22Rv1 (cell line): ENCODE results near the gene HDAC5.
"Not testable (repeated sequence)": the region's sequence is repeated elsewhere in the genome, so short reads cannot be mapped to it uniquely, and the experiment has no call there.

Source experiments
- H3K27ac ChIP-seq: fragments of 450-650 bp; 2 replicates; pipeline ENCODE4 v1.5.1; 2017
- ZFX ChIP-seq: fragments of 450-650 bp; IDR thresholded peaks from 2 replicates; pipeline ENCODE4 v1.6.1; 2017; ENCODE audit warnings: antibody characterized with exemption, borderline replicate concordance
- TF ChIP-seq, protein P1 (sequence below): fragments of 450-650 bp; IDR thresholded peaks from 2 replicates; pipeline ENCODE4 v1.5.1; 2017; ENCODE audit warnings: mild to moderate bottlenecking

The HDAC5 gene

DNA sequence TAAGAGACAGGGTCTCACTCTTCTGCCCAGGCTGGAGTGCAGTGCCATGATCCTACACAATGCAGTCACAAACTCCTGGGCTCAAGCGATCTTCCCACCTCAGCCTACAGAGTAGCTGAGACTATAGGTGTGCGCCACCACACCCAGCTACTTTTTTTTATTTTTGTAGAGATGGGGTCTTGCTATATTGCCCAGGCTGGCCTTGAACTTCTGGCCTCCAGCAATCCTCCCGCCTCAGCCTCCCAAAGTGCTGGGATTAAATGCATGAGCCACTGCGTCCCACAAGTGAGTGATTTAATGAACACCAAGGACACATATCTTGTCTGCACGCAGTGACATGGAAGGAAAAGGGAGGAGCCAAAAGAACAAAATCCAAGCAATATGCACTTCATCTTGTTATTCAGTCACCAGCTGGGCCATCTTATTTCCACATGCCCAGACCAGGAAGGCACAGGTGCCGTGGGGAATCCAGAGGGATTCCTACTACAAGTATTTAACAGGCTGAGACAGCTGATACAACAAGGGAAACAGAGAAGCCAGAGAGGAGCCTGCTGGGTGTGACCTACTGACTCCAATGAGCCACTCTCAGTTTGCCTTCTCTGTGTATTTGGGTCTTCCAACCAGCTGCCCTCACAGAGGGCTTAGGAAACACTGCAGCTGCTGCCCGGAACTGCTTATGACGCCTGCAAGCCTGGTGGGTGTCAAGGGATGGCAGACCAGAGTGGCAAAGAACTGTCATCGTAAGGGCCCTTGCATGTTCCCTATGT, 74.0 kb downstream of the HDAC5 start:
- H3K27ac ChIP-seq, result no peak overlapping the region
- TF ChIP-seq ZFX, result no peak
- TF ChIP-seq, protein P1, sequence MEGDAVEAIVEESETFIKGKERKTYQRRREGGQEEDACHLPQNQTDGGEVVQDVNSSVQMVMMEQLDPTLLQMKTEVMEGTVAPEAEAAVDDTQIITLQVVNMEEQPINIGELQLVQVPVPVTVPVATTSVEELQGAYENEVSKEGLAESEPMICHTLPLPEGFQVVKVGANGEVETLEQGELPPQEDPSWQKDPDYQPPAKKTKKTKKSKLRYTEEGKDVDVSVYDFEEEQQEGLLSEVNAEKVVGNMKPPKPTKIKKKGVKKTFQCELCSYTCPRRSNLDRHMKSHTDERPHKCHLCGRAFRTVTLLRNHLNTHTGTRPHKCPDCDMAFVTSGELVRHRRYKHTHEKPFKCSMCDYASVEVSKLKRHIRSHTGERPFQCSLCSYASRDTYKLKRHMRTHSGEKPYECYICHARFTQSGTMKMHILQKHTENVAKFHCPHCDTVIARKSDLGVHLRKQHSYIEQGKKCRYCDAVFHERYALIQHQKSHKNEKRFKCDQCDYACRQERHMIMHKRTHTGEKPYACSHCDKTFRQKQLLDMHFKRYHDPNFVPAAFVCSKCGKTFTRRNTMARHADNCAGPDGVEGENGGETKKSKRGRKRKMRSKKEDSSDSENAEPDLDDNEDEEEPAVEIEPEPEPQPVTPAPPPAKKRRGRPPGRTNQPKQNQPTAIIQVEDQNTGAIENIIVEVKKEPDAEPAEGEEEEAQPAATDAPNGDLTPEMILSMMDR, result no peak

DNA sequence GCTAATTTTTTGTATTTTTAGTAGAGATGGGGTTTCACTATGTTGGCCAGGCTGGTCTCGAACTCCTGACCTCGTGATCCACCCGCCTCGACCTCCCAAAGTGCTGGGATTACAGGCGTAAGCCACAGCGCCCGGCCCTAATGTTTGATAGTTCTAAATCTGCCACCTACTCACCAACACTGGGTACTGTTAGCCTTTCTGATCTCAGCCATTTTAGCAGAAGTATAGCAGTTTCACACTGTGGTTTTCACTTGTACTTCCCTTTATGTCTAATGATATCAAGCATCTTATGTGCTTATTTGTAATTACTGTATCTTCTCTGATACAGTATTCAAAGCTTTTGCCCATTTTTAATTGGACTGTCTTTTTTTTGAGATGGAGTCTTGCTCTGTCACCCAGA, 76.5 kb downstream of the HDAC5 start:
- H3K27ac ChIP-seq, result not testable (repeated sequence)

DNA sequence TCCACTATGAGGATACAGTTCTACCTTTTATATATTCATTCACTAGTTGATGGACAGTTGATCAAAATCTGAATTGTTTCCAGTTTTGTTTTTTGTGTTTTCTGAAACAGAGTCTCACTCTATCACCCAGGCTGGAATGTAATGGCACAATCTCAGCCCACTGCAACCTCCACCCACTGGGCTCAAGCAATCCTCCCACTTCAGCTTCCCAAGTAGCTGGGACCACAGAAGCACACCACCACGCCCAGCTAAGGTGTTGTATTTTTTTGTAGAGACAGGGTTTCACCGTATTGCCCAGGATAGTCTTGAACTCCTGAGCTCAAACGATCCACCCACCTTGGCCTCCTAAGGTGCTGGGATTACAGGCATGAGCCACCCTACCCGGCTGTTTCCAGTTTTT, 78.0 kb downstream of the HDAC5 start:
- H3K27ac ChIP-seq, result no peak overlapping the region
- no peak for TF ChIP-seq ZFX
- TF ChIP-seq, protein P1, result no peak

GRCh38 chr17:44044071-44044470, 79.4 kb downstream of the HDAC5 start:
- H3K27ac ChIP-seq, result no peak overlapping the region
- TF ChIP-seq ZFX, result no peak
- TF ChIP-seq, protein P1, result no peak

- no peak overlapping the region for H3K27ac ChIP-seq
- TF ChIP-seq, protein P1, result no peak
- TF ChIP-seq ZFX, result no peak
These were observed 80.2 kb downstream of the HDAC5 start for GRCh38 chr17:44043272-44043696.

DNA sequence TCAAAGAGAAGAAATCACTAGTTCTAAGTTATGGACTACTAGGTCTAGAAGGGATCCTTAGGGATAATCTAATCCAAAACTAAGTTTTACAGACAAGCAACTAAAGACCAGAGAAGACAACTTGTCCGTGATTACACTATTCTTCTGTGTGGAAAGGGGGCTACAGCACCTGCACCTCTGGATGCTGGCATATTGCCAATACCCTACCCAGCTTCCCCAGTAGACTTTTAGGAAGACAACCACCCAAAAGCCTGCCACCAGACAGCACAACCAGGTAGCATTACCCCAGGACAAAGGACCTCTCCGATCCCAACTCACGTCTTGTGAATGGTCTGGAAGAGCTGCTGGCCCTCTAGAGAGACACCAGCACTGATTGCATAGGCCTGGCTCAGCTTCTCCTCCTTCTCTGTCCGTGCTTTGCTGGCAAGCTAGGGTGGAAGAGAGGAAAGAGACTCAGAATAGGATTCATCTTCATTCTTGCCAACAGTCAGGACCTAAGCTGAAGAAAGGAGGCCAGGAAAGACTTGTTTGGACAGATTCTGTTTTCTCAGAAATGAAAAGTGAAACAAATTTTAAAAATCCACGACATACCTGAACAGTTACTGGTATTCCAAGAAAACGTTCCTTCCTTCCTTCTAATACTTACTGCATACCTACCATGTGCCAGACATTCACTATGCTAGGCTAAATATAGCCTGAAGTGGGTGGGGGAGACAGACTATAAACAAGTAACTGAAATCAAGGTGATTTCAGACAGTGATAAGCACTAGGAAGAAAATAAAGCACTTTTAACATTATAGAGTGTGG, 83.4 kb downstream of the HDAC5 start:
- TF ChIP-seq, protein P1, result no peak
- TF ChIP-seq ZFX, result no peak
- H3K27ac ChIP-seq, result no peak overlapping the region

GRCh38 chr17:44038604-44039011, 84.8 kb downstream of the HDAC5 start:
- H3K27ac ChIP-seq, result no peak overlapping the region
- no peak for TF ChIP-seq ZFX
- TF ChIP-seq, protein P1, result no peak
